ENCODE measurements around the gene PROK1.

- TF ChIP-seq CTCF (conservative IDR thresholded peaks at IDR 0.05; ENCODE audit: low read depth, low read length) (no peak), EZH2phosphoT487 (IDR thresholded peaks at IDR 0.05; ENCODE audit: borderline replicate concordance, low read length) (no peak)
Measured at GRCh38 chr1:110477967-110478640, 27.2 kb downstream of the PROK1 start.
